Superior temporal gyrus (tissue), 1 donor: ENCODE results near the gene MEF2C.
A peak's percentile ranks its signal among the peaks of the same experiment; 100 is the strongest.
"Not testable (repeated sequence)": the region's sequence is repeated elsewhere in the genome, so short reads cannot be mapped to it uniquely, and the experiment has no call there.

Experiments used
- DNase-seq: peaks from one replicate; pipeline ENCODE4 v3.0.0-alpha.2; 2016; ENCODE audit errors: extremely low spot score

The MEF2C gene

DNA sequence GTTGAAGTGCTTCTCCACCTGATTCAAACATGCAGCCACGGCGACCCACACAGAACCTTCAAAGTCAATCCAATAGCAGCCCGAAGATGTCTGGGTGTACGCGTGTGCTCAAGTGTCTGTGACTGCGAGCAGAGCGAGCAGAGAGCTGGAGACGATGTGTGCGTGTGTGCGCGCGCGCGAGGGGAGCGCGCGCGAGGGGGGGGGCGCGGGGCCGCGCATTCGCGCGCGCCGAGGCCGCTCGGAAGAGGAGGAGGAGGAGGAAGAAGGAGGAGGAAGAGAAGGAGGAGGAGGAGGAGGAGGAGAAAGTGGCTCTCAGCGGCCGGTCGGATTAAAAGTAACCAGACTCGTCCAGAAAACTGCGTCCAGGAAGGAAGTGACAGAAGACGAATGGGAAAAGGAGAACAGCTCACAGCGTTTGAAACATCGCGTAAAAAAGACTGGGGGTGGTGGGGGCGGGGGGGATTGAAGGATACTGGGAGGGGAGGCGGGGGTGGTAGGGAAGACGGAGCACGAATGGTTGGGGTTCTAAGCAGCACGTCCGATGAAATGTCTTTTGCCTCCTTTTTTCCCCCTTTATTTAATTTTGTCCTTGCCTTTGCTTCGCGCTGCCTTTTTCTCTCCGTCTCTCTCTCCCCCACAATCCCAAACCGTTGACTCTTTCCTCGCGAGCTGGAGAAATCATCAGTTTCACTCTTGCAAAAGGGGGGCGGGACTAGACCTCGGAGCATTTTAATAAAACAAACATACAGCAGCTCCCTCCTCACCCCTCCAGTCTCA lies at the start of gene MEF2C:
Gene MEF2C, minus strand, starts transcription at position 126 of the 777 bp plus-strand sequence. CDS start 59,396 bp downstream, outside the sequence.
- peak; percentile 71 for DNase-seq

DNA sequence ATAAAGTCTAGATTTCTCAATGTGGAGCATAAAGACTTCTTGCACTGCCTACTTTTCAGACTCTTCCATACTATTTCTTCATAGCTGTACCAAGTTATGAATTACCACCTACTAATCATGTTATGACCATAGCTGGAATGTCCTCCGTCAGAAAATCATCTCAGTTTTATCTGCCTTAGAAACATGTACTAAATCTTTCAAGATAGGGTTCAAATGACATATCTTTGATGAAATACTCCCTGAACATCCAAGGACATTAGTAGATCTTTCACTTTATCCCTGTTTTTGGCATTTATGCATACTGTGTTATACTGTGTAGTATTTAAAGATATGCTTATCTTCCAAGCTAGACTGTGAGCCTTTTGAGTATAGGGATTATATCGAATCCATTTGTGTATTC lies 49.6 kb upstream of the MEF2C start:
- no peak for DNase-seq

DNA sequence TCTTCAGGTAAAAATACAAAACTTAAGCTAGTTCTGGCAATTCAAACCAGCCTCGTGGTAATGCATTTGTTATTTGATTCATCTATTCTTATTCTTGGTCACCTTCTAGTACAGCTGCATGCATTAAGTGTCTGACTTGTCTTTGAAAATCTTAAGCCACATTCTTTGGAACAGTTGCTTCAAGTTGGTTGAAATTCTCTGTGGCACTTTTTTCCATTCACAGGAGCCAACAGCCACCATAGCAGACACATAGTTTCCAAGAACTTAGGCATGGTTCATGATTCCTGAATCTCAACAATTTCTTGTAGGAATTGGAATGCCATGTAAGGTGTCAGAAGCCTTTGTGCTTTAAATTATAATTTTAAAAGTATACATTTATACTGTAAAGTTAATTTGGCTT lies 47.4 kb upstream of the MEF2C start:
- no peak for DNase-seq

DNA sequence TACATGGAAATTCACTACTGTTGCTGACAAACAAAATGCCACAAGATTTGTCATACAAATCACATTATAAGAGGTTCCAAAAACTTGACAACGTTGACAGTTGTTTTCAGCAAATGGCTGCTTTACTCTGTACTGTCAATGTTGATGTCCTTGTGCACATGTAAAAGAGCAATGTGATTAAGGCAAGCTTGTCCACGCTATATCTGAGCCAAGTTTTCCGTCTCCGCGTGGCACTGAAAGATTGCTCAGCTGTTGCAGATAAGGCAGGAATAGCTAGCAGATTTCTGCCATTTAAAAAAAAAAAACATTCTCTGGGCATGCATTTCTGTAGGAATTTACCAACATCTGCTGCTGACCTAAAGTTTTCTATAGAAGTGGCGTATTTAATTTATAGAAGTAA lies 46.4 kb upstream of the MEF2C start:
- DNase-seq = no peak

DNA sequence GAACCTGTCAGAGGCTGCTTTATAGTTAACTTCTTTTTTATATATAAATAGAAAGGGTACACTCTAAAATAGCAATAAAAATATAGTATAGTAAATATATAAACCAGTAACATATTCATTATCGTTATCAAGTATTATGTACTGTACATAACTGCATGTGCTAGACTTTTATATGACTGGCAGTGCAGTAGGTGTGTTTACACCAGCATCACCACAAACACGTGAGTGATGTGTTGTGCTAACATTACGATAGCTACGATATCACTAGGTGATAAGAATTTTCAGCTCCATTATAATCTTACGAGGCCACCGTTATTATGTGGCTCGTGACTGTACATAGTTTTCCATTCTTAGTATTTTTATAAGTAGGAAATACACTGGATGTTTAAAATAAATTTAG lies 43.8 kb upstream of the MEF2C start:
- no peak for DNase-seq

DNA sequence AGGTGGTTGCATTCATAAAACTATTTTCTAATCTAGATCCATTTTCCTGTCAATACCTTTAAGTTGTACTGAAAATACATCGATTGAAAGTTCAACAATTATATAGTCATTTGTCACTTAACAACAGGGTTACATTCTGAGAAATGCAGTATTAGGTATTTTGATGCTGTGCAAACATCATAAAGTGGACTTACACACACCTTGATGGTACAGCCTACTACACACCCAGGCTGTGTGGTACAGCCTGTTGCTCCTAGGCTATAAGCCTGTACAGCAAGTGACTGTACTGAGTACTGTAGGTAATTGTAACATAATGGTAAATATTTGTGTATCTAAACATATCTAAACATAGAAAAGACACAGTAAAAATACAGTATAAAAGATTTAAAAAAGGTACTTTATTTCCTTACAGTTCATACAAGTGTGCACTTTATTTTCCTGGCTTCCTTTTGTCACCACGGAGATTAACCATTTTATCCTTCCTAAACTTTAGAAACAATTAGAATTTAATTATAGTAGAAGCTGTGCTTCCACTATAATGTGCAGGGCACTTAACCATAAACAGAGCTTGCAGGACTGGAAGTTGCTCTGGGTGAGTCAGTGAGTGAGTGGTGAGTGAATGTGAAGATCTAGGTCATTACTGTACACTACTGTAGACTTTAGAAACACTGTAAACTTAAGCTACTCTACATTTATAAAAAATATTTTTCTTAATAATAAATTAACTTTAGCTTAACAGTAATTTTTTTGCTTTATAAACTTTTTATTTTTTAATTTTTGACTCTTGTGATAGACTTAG lies 42.9 kb upstream of the MEF2C start:
- no peak for DNase-seq

DNA sequence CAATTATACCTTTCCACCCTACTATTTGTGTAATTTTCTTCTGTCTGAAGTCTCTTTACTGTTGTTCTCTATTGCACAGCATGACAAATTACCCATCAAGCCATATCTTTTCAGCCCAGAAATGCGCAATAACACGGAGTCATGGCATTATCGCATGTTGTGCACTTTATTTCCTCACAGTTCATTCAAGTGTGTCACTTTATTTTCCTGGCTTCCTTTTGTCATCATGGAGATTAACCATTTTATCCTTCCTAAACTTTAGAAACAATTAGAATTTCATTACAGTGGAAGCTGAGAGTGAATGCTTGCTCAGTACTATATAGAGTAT lies 41.3 kb upstream of the MEF2C start:
- no peak for DNase-seq

DNA sequence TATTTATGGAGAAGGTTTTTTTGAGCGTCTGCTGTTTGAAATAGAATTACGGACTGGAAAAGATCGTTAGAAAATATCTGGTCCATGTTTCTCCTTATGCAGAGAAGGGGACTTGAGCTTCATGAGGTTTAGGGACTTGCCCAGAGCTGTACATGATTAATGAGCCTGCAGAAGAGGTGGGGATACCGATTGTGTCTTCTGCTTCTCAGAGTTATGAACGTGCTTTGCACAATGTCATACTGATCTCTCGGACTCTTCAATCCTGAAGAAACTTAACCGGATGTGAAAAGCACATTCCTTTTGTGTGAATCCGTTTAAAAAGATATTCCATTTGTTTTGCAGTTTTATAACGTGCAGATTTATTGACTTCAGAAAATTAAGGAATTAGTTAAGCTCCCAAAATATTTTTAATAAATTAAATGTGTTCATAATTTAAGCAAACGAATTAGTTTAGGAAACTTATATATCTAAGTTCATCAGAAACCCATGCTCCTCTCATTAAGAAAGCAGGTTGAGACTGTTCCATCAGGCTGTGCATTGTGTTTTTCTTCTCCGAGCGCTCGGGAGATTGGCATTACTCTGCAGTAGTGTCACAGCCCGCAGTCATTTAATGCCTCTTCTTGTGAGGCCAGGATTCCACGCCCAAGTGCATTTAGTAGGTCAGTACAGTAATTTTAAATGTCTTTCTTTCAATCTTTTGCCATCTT lies 40.8 kb upstream of the MEF2C start:
- DNase-seq = no peak

DNA sequence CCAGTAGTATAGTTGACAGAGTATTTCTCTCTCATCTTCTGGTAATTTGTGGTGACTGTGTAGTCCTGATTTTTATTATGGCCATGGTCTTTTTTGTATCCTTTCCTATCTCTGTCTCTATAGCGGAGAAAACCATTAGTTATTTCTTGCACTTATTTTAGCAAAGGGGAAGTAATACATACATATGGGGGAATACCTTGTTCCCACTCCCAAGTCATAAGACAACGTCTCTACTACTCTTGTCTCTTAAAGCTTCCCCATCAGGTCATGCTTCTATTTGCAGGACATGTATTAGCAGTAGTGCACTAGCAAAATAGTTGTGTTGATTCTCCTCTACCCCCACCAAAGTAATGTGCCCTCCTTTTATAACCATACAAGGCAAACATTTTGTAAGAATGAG lies 29.8 kb upstream of the MEF2C start:
- DNase-seq = not testable (repeated sequence)

DNA sequence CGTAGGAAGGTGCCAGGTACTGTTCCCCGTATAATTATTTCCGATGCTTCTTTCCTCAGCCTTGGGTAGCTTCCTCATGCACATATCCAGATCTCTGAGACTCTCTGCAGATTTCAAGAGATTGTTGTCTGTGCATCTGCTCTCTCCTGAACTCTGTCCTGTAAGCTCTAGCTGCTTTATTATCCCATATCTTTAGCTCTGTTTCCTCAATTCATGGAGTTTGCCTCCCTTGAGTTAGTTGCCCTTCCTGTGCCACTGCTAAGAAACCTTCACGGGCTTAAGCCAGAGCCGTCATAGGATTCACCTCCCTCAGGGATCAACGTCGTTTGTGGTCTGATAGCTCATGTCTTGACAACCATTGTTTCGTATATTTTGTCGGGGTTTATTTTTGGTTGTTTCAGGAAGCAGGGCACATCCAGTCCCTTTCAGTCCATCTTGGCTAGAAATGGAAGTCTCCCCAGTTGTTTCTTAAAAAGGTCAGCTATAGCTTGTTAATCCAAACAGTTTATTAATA lies 28.1 kb upstream of the MEF2C start:
- not testable (repeated sequence) for DNase-seq

DNA sequence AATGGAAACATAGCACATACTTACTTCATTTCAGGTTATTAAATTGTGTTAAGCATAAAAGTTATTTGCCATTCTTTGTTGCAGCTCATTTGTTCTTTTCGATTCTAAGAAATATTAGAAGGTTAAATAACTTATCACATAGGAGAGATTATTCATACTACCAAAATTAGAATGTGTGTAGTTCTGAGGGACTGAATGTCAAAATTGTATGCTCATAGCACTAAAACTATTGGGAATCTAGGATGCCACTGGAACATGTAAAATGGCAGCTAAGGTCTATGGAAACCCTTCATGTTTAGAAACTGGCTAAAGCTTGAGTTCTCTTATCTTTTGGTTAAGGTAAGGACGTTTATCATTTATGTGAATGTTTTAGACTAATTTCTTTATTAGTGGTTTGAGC lies 21.5 kb upstream of the MEF2C start:
- DNase-seq = not testable (repeated sequence)

DNA sequence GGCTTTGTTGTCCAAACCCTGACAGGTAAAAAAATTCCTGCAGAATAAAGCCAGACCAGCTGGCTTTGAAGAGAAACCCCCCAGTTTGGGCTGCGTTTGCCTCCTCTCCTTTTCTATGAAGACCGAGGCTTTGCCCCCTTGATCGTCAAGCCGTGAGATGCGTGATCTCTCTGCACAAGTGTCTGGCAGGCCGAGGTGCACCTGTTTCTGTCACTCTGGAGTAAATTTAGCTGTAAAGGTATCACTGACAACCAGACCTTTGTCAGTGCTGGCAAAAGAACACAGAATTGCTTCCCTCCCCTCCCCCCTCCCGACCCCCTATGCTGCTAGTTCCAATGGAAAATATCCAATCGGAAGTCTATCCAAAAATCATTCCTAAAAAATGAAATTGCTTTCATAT lies 21.0 kb upstream of the MEF2C start:
- DNase-seq = not testable (repeated sequence)

DNA sequence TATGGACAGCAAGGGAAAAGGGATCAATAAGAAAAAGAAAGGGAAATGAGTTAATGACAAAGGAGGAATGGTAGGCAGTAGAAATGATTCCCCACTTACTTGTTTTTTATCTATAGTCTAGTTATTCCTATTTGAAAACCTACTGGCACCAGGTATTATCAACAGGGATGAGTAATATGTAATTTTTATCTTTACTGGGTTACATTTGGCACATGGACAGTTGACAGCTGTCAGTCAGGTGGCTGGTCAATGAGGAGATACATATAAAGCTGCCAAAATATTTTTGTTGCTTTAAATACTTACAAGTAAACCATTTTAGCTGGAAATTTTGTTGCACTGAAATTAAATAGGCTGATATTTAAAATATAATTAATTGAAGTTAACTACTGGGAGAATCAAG lies 18.1 kb upstream of the MEF2C start:
- not testable (repeated sequence) for DNase-seq

DNA sequence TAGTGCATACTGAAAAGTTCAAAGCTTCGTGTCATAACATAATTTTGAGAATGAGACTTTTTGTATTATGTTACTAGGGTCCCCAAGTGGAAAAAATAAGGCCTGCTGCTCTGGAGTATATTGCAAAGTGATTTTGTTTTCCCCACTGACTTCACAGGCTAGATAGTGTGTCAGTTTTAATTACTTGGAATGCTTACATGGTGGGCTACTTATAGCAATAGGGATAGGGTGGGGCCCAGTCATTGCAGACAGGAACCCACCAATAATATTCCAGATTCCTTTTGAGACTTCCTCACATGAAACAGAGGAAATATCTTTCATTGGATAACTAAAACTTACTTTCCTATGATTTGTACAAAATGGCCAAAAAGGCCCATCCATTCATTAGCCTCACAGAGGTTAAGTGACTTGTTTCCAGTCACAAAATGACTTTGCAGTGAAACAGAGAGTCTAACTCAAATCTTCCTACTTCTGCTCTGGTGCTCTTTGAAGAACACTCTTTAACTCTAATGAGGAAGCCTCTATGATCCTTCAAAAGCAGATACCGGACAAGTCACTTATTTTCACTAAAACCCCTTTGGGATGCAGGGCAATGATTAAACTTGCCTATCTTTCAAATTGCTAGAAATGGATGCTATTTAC lies 16.2 kb upstream of the MEF2C start:
- no peak for DNase-seq

DNA sequence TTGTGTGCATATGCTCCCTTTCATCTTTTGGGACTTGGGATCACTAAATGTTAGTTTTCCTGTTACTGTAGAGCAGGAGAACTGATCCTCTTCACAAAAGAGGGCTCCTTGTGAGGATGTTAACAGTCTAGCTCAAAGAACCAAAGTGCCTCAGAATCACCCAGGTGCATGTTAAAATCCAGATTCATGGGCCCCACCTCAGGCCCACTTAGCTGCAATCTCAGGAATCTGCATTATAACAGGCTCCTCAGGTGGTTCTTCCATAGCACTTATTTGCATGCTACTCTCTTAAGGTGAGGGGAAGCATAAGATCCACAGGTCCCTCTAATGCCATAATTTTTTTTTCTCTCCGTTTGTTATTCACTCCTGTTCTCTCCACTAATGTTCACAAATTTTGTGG lies 14.8 kb upstream of the MEF2C start:
- DNase-seq = no peak

DNA sequence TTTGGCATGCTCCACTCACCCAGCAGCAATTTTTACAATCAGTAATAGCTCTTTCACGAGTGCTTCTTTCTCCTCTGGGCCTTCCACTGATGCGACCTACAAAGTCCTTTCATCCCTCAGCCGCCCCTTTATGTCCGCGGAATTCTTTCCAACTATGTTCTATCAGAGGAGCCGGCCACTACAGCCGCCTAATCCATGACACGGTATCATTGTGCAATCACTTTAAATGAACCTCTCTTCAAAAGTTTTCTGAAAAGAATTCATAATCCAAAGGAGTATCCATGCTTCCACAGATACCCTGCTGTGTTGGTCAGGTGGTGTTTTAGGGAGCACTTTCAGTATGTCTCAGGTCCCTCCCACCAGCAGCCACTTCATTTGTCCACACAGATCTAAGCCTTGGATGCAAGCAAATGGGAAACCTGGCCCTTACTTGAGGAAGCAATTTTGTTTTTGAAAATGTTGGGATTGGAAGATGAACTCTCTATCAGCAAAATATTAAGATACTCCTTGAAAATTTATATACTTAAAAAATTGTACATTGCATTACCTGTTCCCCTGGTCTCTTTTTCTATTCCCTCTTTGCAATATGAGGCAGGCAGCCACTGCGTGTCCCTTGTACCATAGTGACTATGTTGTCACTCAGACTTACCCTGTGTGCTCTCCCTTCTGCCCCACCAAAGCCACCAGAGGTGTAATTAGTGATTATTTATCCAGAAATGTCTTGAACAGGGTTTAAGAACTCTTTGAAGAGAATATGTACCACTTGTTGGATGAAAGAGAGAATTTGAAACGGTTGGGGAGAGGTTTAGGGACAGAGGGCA lies 12.9 kb upstream of the MEF2C start:
- DNase-seq = no peak

DNA sequence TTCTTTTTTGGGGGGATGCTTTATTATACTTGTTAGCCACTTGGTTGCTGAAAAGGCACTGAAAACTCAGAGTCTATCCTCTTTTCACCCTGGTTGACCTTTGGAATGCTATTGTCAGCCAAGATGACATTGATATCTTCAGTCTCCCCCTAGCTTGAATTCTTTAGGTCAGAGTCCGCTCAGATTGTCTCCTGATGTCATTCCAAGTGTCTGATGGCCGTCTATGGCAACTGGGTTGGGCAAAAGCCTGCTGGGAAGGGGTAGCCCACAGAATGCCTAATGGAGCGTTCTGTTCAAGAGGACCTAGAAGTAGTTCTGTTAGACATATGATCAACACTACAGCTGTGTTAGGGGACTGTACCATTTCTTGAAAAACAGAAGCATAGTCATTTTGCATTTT lies 9.7 kb upstream of the MEF2C start:
- DNase-seq = no peak

DNA sequence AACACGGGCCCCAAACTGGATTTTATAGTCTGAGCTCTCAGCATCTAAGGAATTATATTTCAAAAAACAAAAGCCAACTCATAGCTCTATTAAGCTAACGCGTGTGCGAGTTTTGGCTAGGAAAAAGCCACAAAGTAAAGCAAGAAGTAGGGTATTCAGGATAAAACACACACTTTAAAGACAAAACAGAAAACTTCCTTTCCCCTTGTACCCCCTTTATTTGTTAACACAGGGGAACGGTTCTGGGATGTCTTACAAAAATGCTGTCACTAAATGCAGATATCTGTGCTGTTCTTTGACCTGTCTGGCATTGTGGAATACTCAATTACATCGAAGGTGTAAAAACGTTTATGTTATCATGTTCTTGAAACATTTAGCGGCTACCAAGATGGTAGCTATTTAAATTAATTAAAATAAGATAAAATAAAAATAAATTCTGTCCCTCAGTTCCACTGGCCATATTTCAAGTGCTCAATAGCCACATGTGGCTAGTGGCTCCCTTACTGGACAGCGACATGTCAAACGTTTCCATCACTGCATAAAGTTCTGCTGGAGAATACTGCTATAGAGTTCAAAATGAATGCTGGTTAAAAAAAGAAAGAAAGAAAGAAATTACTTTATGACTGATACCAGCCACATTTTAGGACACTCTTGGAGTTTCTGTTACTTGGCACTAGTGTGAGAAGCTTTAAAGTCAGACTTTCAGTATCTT lies 7.2 kb upstream of the MEF2C start:
- DNase-seq = peak; percentile 57

DNA sequence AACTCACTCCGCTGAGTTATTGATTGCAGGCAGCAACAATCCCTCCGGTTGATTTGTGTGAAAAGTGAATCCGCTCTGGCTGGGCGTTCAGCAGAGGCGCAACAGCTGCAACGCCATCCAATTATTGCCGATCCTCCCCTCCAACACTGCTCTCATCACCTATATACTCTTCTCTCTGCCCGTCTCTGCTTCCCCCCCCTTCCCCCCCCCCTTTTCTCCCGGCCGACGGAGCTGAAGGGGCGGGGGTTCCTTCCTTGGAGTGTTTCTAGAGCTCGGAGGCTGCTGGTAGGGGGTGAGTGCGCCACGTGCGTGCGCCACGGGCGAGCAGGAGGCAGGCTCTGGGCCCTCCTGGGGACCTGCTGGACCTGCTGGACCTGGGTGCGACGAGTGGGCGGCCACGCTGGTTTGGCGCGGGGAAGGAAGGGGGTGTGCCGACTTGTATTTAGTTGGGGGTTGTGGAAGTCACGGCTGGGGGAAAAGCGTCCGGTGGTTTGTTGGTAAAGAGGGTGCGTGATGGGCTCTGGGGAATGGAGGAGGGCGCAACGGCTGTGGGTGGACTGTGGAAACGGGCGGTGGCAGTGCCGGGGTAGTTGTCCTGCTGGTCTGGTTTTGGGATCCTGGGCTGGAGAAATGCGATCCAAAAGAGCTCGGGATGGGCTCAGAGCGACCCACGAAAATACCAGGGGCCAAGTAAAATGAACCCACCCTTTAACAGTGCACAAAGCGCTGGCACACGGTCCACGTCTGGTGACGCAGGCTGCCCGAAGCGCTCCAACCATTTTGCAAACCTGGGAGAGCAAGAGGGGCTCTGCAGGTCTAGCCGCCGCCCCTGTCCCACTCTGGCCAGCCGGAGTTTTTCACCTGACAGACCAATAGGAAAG lies 6.4 kb upstream of the MEF2C start:
- DNase-seq = peak; percentile 58

DNA sequence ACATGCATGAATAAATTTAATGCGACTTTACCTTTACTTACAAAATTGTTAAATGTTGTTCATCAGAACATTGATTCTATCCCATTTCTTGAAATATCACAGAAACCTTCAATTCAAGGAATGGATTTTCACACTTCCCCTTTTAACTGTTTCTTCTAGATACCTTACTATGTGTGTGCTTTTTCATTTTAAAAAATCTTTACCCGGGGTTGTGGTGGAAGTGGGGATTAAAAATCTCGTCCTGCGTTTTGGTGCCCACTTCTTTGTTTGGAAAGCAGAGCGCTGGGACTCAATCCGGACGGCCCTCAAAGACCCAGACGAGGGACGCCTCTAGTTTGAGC lies 5.8 kb upstream of the MEF2C start:
- DNase-seq = no peak
